ENCODE measurements around the gene TNIK. TPM values are rescaled to one million over a fixed set of nuclear protein-coding genes. Genes with fewer than 3 reads are reported as not detected.

The TNIK gene
- total and polyA plus RNA-seq, 2 experiments from 2014 or later, result 7.4 to 13.8 TPM

- Histone ChIP-seq H3K27me3 (no peaks in the 10 kb centered on the region), H3K4me2 (no peak overlapping the region), H3K9me2 (replicated peaks; ENCODE audit: insufficient read depth) (no peaks in the 10 kb centered on the region), H3K79me2 (peaks cover 58% of the 10 kb centered on the region), H3K4me3 (no peak overlapping the region), H4K20me1 (ENCODE audit: insufficient read depth, poor library complexity, severe bottlenecking) (no peaks in the 10 kb centered on the region), H3K36me3 (replicated peaks; ENCODE audit: insufficient read depth, low read depth) (no peaks in the 10 kb centered on the region), H2AFZ (no peak overlapping the region), H3K9me3 (ENCODE audit: low read depth) (no peaks in the 10 kb centered on the region), H3K4me1 (ENCODE audit: insufficient read depth) (peaks cover 11% of the 10 kb centered on the region), H3K27ac (no peak overlapping the region)
- TF ChIP-seq, protein P1, sequence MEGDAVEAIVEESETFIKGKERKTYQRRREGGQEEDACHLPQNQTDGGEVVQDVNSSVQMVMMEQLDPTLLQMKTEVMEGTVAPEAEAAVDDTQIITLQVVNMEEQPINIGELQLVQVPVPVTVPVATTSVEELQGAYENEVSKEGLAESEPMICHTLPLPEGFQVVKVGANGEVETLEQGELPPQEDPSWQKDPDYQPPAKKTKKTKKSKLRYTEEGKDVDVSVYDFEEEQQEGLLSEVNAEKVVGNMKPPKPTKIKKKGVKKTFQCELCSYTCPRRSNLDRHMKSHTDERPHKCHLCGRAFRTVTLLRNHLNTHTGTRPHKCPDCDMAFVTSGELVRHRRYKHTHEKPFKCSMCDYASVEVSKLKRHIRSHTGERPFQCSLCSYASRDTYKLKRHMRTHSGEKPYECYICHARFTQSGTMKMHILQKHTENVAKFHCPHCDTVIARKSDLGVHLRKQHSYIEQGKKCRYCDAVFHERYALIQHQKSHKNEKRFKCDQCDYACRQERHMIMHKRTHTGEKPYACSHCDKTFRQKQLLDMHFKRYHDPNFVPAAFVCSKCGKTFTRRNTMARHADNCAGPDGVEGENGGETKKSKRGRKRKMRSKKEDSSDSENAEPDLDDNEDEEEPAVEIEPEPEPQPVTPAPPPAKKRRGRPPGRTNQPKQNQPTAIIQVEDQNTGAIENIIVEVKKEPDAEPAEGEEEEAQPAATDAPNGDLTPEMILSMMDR (IDR thresholded peaks at IDR 0.05; ENCODE audit: poor library complexity), result no peak
- no peak for TF ChIP-seq EZH2 (IDR thresholded peaks at IDR 0.05; ENCODE audit: borderline replicate concordance)
- TF ChIP-seq EZH2phosphoT487 (IDR thresholded peaks at IDR 0.05; ENCODE audit: low read depth, severe bottlenecking, unreplicated experiment), result no peak
- 92% methylated on average over 5 of the region's 5 CpGs for WGBS (ENCODE audit: low lambda C conversion rate, missing lambda C conversion rate)
- DNase-seq (ENCODE audit: low spot score), result no peak
Observed at GRCh38 chr3:171416061-171416460, 44.1 kb downstream of the TNIK start.

DNA sequence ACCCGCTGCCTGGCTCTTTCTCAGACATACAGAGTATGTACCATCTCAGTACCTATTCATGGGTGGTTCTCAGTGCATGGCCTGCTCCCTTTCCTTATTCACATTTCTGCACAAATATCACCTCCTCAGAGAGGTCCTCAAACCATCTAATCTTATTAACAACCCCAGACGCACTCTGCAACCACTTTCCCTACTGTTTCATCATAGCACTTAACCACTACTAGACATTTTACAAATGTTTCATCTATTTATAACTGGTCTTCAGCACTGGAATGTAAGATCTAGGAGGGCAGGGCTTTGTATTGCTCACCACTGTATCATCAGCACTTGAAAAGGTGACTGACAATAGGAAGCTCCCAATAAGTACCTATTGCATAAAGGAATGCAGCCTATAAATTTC, 45.1 kb downstream of the TNIK start:
- Histone ChIP-seq H3K27me3 (no peaks in the 10 kb centered on the region), H3K79me2 (peaks cover 51% of the 10 kb centered on the region), H3K9me3 (ENCODE audit: low read depth) (no peaks in the 10 kb centered on the region), H4K20me1 (ENCODE audit: insufficient read depth, poor library complexity, severe bottlenecking) (no peaks in the 10 kb centered on the region), H2AFZ (no peak overlapping the region), H3K4me2 (no peak overlapping the region), H3K4me3 (no peak overlapping the region), H3K4me1 (ENCODE audit: insufficient read depth) (peaks cover 11% of the 10 kb centered on the region), H3K9me2 (replicated peaks; ENCODE audit: insufficient read depth) (no peaks in the 10 kb centered on the region), H3K36me3 (replicated peaks; ENCODE audit: insufficient read depth, low read depth) (no peaks in the 10 kb centered on the region), H3K27ac (no peak overlapping the region)
- WGBS (ENCODE audit: low lambda C conversion rate, missing lambda C conversion rate), result 90% methylated on average over 2 of the region's 2 CpGs
- TF ChIP-seq EZH2 (IDR thresholded peaks at IDR 0.05; ENCODE audit: borderline replicate concordance), result no peak
- DNase-seq (ENCODE audit: low spot score), result no peak

GRCh38 chr3:171412473-171412872, 47.7 kb downstream of the TNIK start:
- no peaks in the 10 kb centered on the region for H3K36me3 ChIP-seq (replicated peaks; ENCODE audit: insufficient read depth, low read depth)
- no peaks in the 10 kb centered on the region for H4K20me1 ChIP-seq (ENCODE audit: insufficient read depth, poor library complexity, severe bottlenecking)
- H2AFZ ChIP-seq, result no peak overlapping the region
- TF ChIP-seq EZH2 (IDR thresholded peaks at IDR 0.05; ENCODE audit: borderline replicate concordance) (no peak), EZH2phosphoT487 (IDR thresholded peaks at IDR 0.05; ENCODE audit: low read depth, severe bottlenecking, unreplicated experiment) (no peak)
- TF ChIP-seq, protein P1 (IDR thresholded peaks at IDR 0.05; ENCODE audit: poor library complexity), result no peak
- no peaks in the 10 kb centered on the region for H3K27me3 ChIP-seq
- peaks cover 6% of the 10 kb centered on the region for H3K4me1 ChIP-seq (ENCODE audit: insufficient read depth)
- H3K79me2 ChIP-seq, result peaks cover 39% of the 10 kb centered on the region
- no peak overlapping the region for H3K4me2 ChIP-seq
- no peaks in the 10 kb centered on the region for H3K9me3 ChIP-seq (ENCODE audit: low read depth)
- H3K4me3 ChIP-seq, result no peak overlapping the region
- 89% methylated on average over 1 of the region's 1 CpG for WGBS (ENCODE audit: low lambda C conversion rate, missing lambda C conversion rate)
- H3K27ac ChIP-seq, result no peak overlapping the region
- H3K9me2 ChIP-seq (replicated peaks; ENCODE audit: insufficient read depth), result no peaks in the 10 kb centered on the region
- DNase-seq (ENCODE audit: low spot score), result no peak

DNA sequence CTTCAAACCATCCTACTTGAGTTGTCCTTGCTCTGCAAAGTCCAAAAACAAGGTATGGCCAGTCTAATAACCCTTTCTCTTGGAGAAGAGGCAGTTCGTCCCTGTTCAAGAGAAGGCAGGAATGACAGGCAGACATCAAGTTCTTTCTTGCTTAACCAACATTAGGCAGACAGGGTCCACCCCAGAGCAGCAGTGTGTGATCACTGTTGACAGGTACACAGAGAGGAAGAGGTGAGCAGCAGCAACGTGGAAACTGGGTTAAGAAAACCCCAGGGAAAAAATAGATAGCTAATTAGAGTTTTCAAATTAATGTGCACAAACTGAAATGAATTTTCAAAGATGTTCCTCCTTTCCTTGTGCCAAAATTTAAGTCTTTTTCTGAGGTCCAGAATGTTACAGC, 48.2 kb downstream of the TNIK start:
- Histone ChIP-seq H3K36me3 (replicated peaks; ENCODE audit: insufficient read depth, low read depth) (no peaks in the 10 kb centered on the region), H3K79me2 (peaks cover 38% of the 10 kb centered on the region), H4K20me1 (ENCODE audit: insufficient read depth, poor library complexity, severe bottlenecking) (no peaks in the 10 kb centered on the region), H2AFZ (no peak overlapping the region), H3K27ac (no peak overlapping the region), H3K4me1 (ENCODE audit: insufficient read depth) (peaks cover 1% of the 10 kb centered on the region), H3K9me3 (ENCODE audit: low read depth) (no peaks in the 10 kb centered on the region), H3K9me2 (replicated peaks; ENCODE audit: insufficient read depth) (no peaks in the 10 kb centered on the region), H3K27me3 (no peaks in the 10 kb centered on the region), H3K4me3 (no peak overlapping the region), H3K4me2 (no peak overlapping the region)
- WGBS (ENCODE audit: low lambda C conversion rate, missing lambda C conversion rate), result 74% methylated on average over 2 of the region's 2 CpGs
- DNase-seq (ENCODE audit: low spot score), result no peak
- TF ChIP-seq, protein P1 (IDR thresholded peaks at IDR 0.05; ENCODE audit: poor library complexity), result no peak
- TF ChIP-seq EZH2 (IDR thresholded peaks at IDR 0.05; ENCODE audit: borderline replicate concordance) (no peak), EZH2phosphoT487 (IDR thresholded peaks at IDR 0.05; ENCODE audit: low read depth, severe bottlenecking, unreplicated experiment) (no peak)

Data from hepatocyte (in vitro differentiated cells).